H9 (cell line): ENCODE data around the gene RPL15. TPM values are rescaled to one million over a fixed set of nuclear protein-coding genes. Genes with fewer than 3 reads are reported as not detected.
A peak's percentile ranks its signal among the peaks of the same experiment; 100 is the strongest.

Experiments used
- DNase-seq: peaks from one replicate; pipeline ENCODE4 v3.0.0-alpha.2; 2017
- H2AFZ ChIP-seq: one replicate; pipeline ENCODE4 v1.6.1; 2013; ENCODE audit warnings: mild to moderate bottlenecking, low read length, control low read depth, moderate library complexity
- H2AK5ac ChIP-seq: 2 replicates; pipeline ENCODE4 v1.6.1; 2013; ENCODE audit warnings: low read length, control low read depth, mixed read lengths; ENCODE audit not compliant: insufficient read length
- H2BK120ac ChIP-seq: one replicate; pipeline ENCODE4 v1.6.1; 2013; ENCODE audit warnings: low read depth, mild to moderate bottlenecking, low read length, control low read depth, inconsistent platforms; ENCODE audit not compliant: poor library complexity, severe bottlenecking
- H2BK12ac ChIP-seq: 2 replicates; pipeline ENCODE4 v1.6.1; 2013; ENCODE audit warnings: low read length, control low read depth, mixed read lengths, low read depth; ENCODE audit not compliant: insufficient read length
- H2BK15ac ChIP-seq: 2 replicates; pipeline ENCODE4 v1.6.1; 2013; ENCODE audit warnings: low read depth, low read length, control low read depth
- H2BK20ac ChIP-seq: one replicate; pipeline ENCODE4 v1.6.1; 2013; ENCODE audit warnings: low read depth, mild to moderate bottlenecking, low read length, control low read depth, inconsistent platforms; ENCODE audit not compliant: poor library complexity, severe bottlenecking
- H2BK5ac ChIP-seq: 2 replicates; pipeline ENCODE4 v1.6.1; 2013; ENCODE audit warnings: low read length, control low read depth, mixed read lengths; ENCODE audit not compliant: insufficient read length
- H3K14ac ChIP-seq: 2 replicates; pipeline ENCODE4 v1.6.1; 2013; ENCODE audit warnings: low read length, control low read depth; ENCODE audit not compliant: insufficient read depth
- H3K18ac ChIP-seq: 2 replicates; pipeline ENCODE4 v1.6.1; 2013; ENCODE audit warnings: low read depth, mild to moderate bottlenecking, mixed read lengths, low read length, control low read depth; ENCODE audit not compliant: insufficient read length
- H3K23ac ChIP-seq: 2 replicates; pipeline ENCODE4 v1.6.1; 2013; ENCODE audit warnings: low read length, control low read depth, mixed read lengths, low read depth; ENCODE audit not compliant: insufficient read length
- H3K23me2 ChIP-seq: 2 replicates; pipeline ENCODE4 v1.6.1; 2013; ENCODE audit warnings: low read depth, mild to moderate bottlenecking, mixed read lengths, low read length, control low read depth; ENCODE audit not compliant: insufficient read length, poor library complexity, severe bottlenecking
- H3K27ac ChIP-seq: 2 replicates; pipeline ENCODE4 v1.5.1; 2013; ENCODE audit warnings: low read length, control low read depth, mixed read lengths, low read depth; ENCODE audit not compliant: insufficient read length
- H3K27me3 ChIP-seq: 2 replicates; pipeline ENCODE4 v1.6.1; 2013; ENCODE audit warnings: low read length, control low read depth, inconsistent platforms; ENCODE audit not compliant: insufficient read depth
- H3K4ac ChIP-seq: 2 replicates; pipeline ENCODE4 v1.6.1; 2013; ENCODE audit warnings: low read depth, mild to moderate bottlenecking, control low read depth, inconsistent platforms, low read length, moderate library complexity
- H3K4me1 ChIP-seq: 2 replicates; pipeline ENCODE4 v1.6.1; 2013; ENCODE audit warnings: low read length, control low read depth, inconsistent platforms; ENCODE audit not compliant: insufficient read depth
- H3K4me2 ChIP-seq: 2 replicates; pipeline ENCODE4 v1.6.1; 2013; ENCODE audit warnings: low read length, control low read depth, mixed read lengths; ENCODE audit not compliant: insufficient read length, insufficient read depth
- H3K56ac ChIP-seq: 2 replicates; pipeline ENCODE4 v1.6.1; 2013; ENCODE audit warnings: low read depth, mild to moderate bottlenecking, mixed read lengths, low read length, control low read depth; ENCODE audit not compliant: insufficient read length
- H3K79me1 ChIP-seq: 2 replicates; pipeline ENCODE4 v1.6.1; 2013; ENCODE audit warnings: low read depth, mild to moderate bottlenecking, moderate library complexity, low read length, control low read depth, inconsistent platforms; ENCODE audit not compliant: insufficient read depth, poor library complexity, severe bottlenecking
- H3K79me2 ChIP-seq: 2 replicates; pipeline ENCODE4 v1.6.1; 2013; ENCODE audit warnings: low read length, control low read depth, inconsistent platforms; ENCODE audit not compliant: insufficient read depth
- H3K9ac ChIP-seq: 2 replicates; pipeline ENCODE4 v1.6.1; 2013; ENCODE audit warnings: low read length, control low read depth, mixed read lengths; ENCODE audit not compliant: insufficient read length; ENCODE audit errors: extremely low read depth
- H3K9me3 ChIP-seq: one replicate; pipeline ENCODE4 v1.6.1; 2013; ENCODE audit warnings: low read depth, low read length, inconsistent platforms; ENCODE audit not compliant: control insufficient read depth
- H3T11ph ChIP-seq: one replicate; pipeline ENCODE4 v1.6.1; 2013; ENCODE audit warnings: mild to moderate bottlenecking, low read length, control low read depth, inconsistent platforms
- H4K20me1 ChIP-seq: one replicate; pipeline ENCODE4 v1.6.1; 2013; ENCODE audit not compliant: control insufficient read depth, insufficient read length, insufficient read depth
- H4K5ac ChIP-seq: 2 replicates; pipeline ENCODE4 v1.6.1; 2013; ENCODE audit warnings: low read depth, mild to moderate bottlenecking, mixed read lengths, low read length, control low read depth; ENCODE audit not compliant: insufficient read length
- H4K8ac ChIP-seq: replicated peaks from 2 replicates; pipeline ENCODE4 v1.6.1; 2013; ENCODE audit warnings: low read length, control low read depth, mixed read lengths, low read depth; ENCODE audit not compliant: insufficient read length
- H4K91ac ChIP-seq: 2 replicates; pipeline ENCODE4 v1.6.1; 2013; ENCODE audit warnings: low read depth, mild to moderate bottlenecking, moderate library complexity, mixed read lengths, low read length, control low read depth; ENCODE audit not compliant: insufficient read length
- H3K27ac Mint-ChIP-seq, 3 experiments: 2 replicates in 2 of 3; 3 replicates in 1 of 3; pipeline ENCODE4 v1.8.0; 2020 to 2021; ENCODE audit warnings: mixed read lengths in 3 of 3, mild to moderate bottlenecking in 1 of 3, moderate library complexity in 1 of 3
- H3K27me3 Mint-ChIP-seq: 2 replicates; pipeline ENCODE4 v1.8.0; 2021; ENCODE audit warnings: low read depth, mild to moderate bottlenecking, moderate library complexity, mixed read lengths
- H3K36me3 Mint-ChIP-seq, 3 experiments: 2 replicates in 2 of 3; 3 replicates in 1 of 3; pipeline ENCODE4 v1.8.0; 2020 to 2021; ENCODE audit warnings: low read depth in 3 of 3, mixed read lengths in 3 of 3; ENCODE audit not compliant: insufficient read depth in 1 of 3
- H3K4me1 Mint-ChIP-seq, 2 experiments: 2 replicates each; pipeline ENCODE4 v1.8.0; 2020; ENCODE audit warnings: mixed read lengths in 2 of 2
- H3K4me3 Mint-ChIP-seq, 2 experiments: 2 replicates in 1 of 2; 3 replicates in 1 of 2; pipeline ENCODE4 v1.8.0; 2020 to 2021; ENCODE audit warnings: mild to moderate bottlenecking in 2 of 2, mixed read lengths in 2 of 2, moderate library complexity in 1 of 2
- H3K9me3 Mint-ChIP-seq, 2 experiments: 2 replicates in 1 of 2; 3 replicates in 1 of 2; pipeline ENCODE4 v1.8.0; 2020; ENCODE audit warnings: mild to moderate bottlenecking in 2 of 2, mixed read lengths in 2 of 2, moderate library complexity in 1 of 2
- WGBS: extraction: QIAGEN DNeasy Blood & Tissue Kit; methylation state at CpG from one replicate; pipeline ENCODE4 v1.1.7; 2013; ENCODE audit warnings: missing lambda C conversion rate, low lambda C conversion rate, mixed read lengths; ENCODE audit not compliant: insufficient read length; ENCODE audit errors: extremely low coverage; 5-methylcytosine and 5-hydroxymethylcytosine counted together
- total RNA-seq: library from RNA; stranded (reverse); gene quantifications from 2 replicates; pipeline ENCODE4 v1.2.1, GENCODE V29; 2021
- TF ChIP-seq, protein P1 (sequence below): fragments of 200-600 bp; sonication (generic); conservative IDR thresholded peaks from 3 replicates; pipeline ENCODE4 v1.8.0; 2021; ENCODE audit warnings: antibody characterized with exemption, mild to moderate bottlenecking

RPL15 gene
- total RNA-seq, 1 experiment from 2014 or later: 2,794 TPM

GRCh38 chr3:23889386-23889785, 27.5 kb upstream of the RPL15 start:
- H3K27ac Mint-ChIP-seq: peak overlapping the region in 1 of 3 experiments; percentile 48; a peak in 1 of 7 replicates
- no peak overlapping the region for H2BK5ac ChIP-seq

More at GRCh38 chr3:23889386-23889785, 27.5 kb upstream of the RPL15 start:
- peaks cover 15 to 17% of the 10 kb centered on the region in 2 experiments for H3K4me1 Mint-ChIP-seq
- DNase-seq: no peak
- Histone ChIP-seq H4K91ac (no peak overlapping the region), H3K4me1 (no peaks in the 10 kb centered on the region; the same call in 1 of the 2 replicates), H4K8ac (no peak overlapping the region), H3K27me3 (no peaks in the 10 kb centered on the region), H3K79me1 (no peaks in the 10 kb centered on the region), H3K23ac (no peak overlapping the region), H3K4ac (no peak overlapping the region), H3K4me2 (no peak overlapping the region), H3K14ac (no peak overlapping the region), H2BK15ac (no peak overlapping the region), H3K79me2 (no peaks in the 10 kb centered on the region), H2AK5ac (no peak overlapping the region), H3T11ph (no peak overlapping the region), H4K5ac (no peak overlapping the region), H2BK20ac (no peak overlapping the region), H3K18ac (no peak overlapping the region), H3K23me2 (no peaks in the 10 kb centered on the region), H2BK12ac (no peak overlapping the region), H2AFZ (no peak overlapping the region), H3K9me3 (no peaks in the 10 kb centered on the region), H3K27ac (no peak overlapping the region), H4K20me1 (peaks cover under 1% of the 10 kb centered on the region), H2BK120ac (no peak overlapping the region), H3K56ac (no peak overlapping the region), H3K9ac (no peak overlapping the region)
- H3K9me3 Mint-ChIP-seq: no peaks in the 10 kb centered on the region
- no peaks in the 10 kb centered on the region for H3K27me3 Mint-ChIP-seq
- TF ChIP-seq, protein P1, sequence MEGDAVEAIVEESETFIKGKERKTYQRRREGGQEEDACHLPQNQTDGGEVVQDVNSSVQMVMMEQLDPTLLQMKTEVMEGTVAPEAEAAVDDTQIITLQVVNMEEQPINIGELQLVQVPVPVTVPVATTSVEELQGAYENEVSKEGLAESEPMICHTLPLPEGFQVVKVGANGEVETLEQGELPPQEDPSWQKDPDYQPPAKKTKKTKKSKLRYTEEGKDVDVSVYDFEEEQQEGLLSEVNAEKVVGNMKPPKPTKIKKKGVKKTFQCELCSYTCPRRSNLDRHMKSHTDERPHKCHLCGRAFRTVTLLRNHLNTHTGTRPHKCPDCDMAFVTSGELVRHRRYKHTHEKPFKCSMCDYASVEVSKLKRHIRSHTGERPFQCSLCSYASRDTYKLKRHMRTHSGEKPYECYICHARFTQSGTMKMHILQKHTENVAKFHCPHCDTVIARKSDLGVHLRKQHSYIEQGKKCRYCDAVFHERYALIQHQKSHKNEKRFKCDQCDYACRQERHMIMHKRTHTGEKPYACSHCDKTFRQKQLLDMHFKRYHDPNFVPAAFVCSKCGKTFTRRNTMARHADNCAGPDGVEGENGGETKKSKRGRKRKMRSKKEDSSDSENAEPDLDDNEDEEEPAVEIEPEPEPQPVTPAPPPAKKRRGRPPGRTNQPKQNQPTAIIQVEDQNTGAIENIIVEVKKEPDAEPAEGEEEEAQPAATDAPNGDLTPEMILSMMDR: no peak
- H3K4me3 Mint-ChIP-seq: no peak overlapping the region
- WGBS: no CpG with 5 or more reads among the region's 2 CpGs
- peaks cover 8 to 24% (median 11%) of the 10 kb centered on the region in 3 experiments; a peak in 6 of 7 replicates for H3K36me3 Mint-ChIP-seq
